Neural cell (in vitro differentiated cells): ENCODE results near the gene TICRR.

ENCODE experiments used
- POLR2AphosphoS5 ChIP-seq: IDR thresholded peaks from 2 replicates; pipeline ENCODE4 v1.6.1; 2012
- RAD21 ChIP-seq: fragments of 450-650 bp; conservative IDR thresholded peaks from 2 replicates; pipeline ENCODE4 v1.6.1; 2014; ENCODE audit warnings: antibody characterized with exemption, mild to moderate bottlenecking, moderate library complexity
- SMC3 ChIP-seq: fragments of 450-650 bp; conservative IDR thresholded peaks from 2 replicates; pipeline ENCODE4 v1.6.1; 2014; ENCODE audit warnings: antibody characterized with exemption, mild to moderate bottlenecking, moderate library complexity; ENCODE audit not compliant: poor library complexity
- TF ChIP-seq, protein P1 (sequence below): fragments of 450-650 bp; IDR thresholded peaks from 2 replicates; pipeline ENCODE4 v1.5.1; 2014; ENCODE audit warnings: antibody characterized with exemption, mild to moderate bottlenecking, moderate library complexity; ENCODE audit not compliant: poor library complexity, severe bottlenecking

GRCh38 chr15:89664441-89665350, 89.4 kb downstream of the TICRR start:
- no peak for TF ChIP-seq RAD21
- TF ChIP-seq POLR2AphosphoS5 = no peak
- TF ChIP-seq, protein P1, sequence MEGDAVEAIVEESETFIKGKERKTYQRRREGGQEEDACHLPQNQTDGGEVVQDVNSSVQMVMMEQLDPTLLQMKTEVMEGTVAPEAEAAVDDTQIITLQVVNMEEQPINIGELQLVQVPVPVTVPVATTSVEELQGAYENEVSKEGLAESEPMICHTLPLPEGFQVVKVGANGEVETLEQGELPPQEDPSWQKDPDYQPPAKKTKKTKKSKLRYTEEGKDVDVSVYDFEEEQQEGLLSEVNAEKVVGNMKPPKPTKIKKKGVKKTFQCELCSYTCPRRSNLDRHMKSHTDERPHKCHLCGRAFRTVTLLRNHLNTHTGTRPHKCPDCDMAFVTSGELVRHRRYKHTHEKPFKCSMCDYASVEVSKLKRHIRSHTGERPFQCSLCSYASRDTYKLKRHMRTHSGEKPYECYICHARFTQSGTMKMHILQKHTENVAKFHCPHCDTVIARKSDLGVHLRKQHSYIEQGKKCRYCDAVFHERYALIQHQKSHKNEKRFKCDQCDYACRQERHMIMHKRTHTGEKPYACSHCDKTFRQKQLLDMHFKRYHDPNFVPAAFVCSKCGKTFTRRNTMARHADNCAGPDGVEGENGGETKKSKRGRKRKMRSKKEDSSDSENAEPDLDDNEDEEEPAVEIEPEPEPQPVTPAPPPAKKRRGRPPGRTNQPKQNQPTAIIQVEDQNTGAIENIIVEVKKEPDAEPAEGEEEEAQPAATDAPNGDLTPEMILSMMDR = no peak
- TF ChIP-seq SMC3 = no peak
